GM21390 (cell line): ENCODE measurements around the gene SYT11.
"Not testable (repeated sequence)": the region's sequence is repeated elsewhere in the genome, so short reads cannot be mapped to it uniquely, and the experiment has no call there.

ENCODE experiments used
- ATAC-seq: cut with Tn5 transposase; IDR thresholded peaks from one replicate; pipeline ENCODE4 v1.9.1; 2021; ENCODE audit not compliant: unreplicated experiment

Gene SYT11, protein sequence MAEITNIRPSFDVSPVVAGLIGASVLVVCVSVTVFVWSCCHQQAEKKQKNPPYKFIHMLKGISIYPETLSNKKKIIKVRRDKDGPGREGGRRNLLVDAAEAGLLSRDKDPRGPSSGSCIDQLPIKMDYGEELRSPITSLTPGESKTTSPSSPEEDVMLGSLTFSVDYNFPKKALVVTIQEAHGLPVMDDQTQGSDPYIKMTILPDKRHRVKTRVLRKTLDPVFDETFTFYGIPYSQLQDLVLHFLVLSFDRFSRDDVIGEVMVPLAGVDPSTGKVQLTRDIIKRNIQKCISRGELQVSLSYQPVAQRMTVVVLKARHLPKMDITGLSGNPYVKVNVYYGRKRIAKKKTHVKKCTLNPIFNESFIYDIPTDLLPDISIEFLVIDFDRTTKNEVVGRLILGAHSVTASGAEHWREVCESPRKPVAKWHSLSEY

GRCh38 chr1:155859234-155859829 lies at the start of gene SYT11:
Gene SYT11, plus strand, starts transcription at chr1:155859567. Its CDS starts 195 bp downstream, at chr1:155859762.
- ATAC-seq = peak; percentile 55

DNA sequence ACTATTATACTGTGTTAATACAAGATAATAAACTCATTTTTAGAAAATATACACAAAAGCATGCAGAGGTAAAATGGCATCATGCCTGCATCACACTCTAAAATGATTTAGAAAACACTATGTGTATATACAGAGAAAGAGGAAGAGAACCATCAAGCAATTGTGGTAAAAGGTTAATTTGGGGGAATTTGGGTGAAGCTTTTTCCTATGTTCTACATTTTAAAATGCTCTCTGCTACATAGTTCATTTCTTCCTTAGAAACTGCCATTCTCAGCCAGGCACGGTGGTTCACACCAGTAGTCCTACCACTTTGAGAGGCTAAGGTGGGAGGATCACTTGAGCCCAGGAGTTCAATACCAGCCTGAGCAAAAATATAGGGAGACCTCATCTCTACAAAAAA lies 46.5 kb upstream of the SYT11 start:
- ATAC-seq = no peak

DNA sequence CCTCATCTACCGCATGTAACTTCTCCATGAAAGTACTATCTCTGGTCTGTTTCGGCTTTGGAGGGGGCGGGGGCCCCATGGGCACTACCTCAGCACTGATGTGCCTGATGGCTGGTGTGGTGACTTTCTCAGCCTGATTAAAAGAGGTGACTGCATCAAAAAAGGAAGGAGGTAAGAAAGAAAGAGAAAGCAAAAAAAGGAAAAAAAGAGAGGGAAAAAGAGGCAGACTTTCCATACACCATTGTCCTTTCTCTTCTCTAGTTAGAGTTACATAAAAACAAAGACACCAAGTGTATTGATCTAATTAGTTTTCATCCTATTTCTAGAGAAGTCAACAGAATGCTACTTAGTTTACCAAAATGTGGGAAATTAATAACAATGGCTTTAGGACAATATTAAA lies 45.7 kb upstream of the SYT11 start:
- no peak for ATAC-seq

- no peak for ATAC-seq
Measured at GRCh38 chr1:155816351-155816750, 43.0 kb upstream of the SYT11 start.

DNA sequence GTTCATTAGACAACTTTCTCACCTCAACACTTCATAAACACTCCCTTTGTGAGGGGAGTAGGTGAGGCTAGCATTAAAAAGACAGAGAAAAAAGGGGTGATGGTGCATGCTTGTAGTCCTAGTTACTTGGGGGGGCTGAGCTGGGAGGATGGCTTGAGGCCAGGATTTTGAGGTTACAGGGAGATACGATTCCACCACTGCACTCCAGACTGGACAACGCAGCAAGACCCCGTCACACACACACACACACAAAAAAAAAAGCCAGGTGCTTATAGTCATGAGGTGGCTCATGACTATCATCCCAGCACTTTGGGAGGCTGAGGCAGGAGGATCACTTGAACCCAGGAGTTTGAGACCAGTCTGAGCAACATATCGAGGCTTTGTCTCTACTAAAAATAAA lies 31.9 kb upstream of the SYT11 start:
- no peak for ATAC-seq

DNA sequence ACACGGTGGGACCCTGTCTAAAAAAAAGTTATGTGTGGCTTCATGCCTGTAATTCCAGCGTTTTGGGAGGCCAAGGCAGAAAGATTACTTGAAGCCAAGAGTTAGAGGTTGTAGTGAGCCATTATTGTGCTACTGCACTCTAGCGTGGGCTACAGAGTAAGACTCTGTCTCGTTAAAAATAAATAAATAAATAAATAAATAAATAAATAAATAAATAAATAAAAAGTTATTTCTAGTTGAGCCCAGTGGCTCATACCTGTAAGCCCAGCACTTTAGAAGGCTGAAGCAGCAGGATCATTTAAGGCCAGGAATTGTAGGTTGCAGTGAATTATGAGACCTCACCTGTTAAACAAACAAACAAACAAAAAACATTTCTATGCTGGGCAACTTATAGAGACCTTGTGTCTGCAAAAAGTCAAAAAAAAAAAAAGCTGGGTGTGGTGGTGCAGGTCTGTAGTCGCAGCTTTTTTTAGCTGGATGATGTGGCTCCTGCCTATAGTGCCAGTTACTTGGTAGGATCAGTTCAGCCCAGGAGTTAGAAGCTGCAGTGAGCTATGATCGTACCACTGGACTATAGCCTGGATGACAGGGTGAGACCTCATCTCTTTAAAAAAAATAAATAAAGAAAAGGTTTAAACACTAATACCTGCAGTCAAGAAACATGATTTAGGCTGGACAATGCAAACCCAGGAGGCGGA lies 27.9 kb upstream of the SYT11 start:
- ATAC-seq = no peak

GRCh38 chr1:155833665-155834295 lies 25.6 kb upstream of the SYT11 start:
- ATAC-seq = no peak

GRCh38 chr1:155834296-155834926 lies 25.0 kb upstream of the SYT11 start:
- no peak for ATAC-seq

DNA sequence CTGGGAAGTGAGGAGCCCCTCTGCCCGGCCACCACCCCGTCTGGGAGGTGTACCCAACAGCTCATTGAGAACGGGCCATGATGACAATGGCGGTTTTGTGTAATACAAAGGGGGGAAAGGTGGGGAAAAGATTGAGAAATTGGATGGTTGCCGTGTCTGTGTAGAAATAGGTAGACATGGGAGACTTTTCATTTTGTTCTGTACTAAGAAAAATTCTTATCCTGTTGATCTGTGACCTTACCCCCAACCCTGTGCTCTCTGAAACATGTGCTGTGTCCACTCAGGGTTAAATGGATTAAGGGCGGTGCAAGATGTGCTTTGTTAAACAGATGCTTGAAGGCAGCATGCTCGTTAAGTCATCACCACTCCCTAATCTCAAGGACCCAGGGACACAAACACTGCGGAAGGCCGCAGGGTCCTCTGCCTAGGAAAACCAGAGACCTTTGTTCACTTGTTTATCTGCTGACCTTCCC lies 24.4 kb upstream of the SYT11 start:
- ATAC-seq = not testable (repeated sequence)

- ATAC-seq = no peak
Measured at GRCh38 chr1:155835548-155835947, 23.8 kb upstream of the SYT11 start.

DNA sequence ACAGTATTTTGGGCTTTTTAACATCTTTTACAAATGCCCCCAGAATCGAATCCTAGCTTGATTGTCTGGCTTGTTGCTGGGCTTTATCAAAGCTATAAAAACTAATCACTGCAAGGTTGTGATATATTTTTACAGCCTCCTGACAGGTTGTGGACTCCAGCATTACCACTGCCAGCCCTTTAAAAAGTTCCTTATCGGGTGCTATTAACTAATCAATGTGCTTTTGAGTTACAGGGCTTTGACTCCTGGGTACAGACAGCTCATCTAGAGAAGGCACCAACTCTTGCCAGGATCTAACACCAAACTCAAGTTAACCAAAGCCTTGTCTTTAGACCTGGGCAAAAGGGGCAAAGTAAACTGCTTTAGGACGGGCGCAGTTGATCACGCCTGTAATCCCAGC lies 19.0 kb upstream of the SYT11 start:
- no peak for ATAC-seq

DNA sequence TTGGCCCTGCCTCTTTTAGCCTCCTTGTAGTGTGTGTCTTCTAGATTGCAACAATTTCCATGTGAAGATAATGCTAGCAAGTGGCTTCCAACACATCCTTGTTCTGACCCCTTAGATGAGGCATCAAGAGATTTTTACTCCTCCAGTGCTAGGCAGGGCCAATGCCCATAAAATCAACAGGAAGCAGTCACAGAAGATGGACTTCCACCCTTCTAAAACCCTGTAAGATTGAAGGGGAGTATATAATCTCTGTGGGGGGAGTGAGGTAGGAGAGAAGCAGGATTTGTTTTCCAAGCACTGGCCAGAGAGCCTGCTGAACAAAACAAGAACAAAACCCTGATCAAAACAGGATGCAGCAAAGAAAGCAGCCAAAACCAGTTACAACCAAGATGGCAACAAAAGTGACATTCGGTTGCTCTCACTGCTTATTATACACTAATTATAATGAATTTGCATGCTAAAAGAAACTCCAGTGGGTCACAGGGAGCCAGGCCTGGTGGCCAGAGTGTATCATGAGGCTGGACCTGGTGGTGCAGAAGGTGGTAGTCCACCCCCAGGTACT lies 14.4 kb upstream of the SYT11 start:
- no peak for ATAC-seq

- no peak for ATAC-seq
Measured at GRCh38 chr1:155847823-155848529, 11.4 kb upstream of the SYT11 start.

DNA sequence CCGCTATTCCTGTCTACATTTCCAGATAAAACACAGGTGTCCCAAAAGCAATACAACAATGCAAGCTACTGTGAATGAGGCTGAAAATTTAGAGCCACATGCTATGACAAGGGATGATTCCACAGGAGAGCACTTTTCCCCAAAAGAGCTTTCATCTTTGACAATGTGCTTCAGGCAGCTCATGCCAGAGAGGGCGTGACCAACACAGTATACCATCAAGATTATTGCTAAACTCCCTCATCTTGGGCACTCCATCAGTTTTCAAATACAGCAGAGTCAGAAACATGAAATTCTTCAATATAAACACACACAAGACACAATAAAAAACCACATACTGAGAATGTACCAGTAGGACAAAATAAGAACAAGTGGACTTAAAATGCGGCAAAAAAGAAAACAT lies 9.0 kb upstream of the SYT11 start:
- no peak for ATAC-seq

GRCh38 chr1:155856257-155856974 lies 3.0 kb upstream of the SYT11 start:
- no peak for ATAC-seq

DNA sequence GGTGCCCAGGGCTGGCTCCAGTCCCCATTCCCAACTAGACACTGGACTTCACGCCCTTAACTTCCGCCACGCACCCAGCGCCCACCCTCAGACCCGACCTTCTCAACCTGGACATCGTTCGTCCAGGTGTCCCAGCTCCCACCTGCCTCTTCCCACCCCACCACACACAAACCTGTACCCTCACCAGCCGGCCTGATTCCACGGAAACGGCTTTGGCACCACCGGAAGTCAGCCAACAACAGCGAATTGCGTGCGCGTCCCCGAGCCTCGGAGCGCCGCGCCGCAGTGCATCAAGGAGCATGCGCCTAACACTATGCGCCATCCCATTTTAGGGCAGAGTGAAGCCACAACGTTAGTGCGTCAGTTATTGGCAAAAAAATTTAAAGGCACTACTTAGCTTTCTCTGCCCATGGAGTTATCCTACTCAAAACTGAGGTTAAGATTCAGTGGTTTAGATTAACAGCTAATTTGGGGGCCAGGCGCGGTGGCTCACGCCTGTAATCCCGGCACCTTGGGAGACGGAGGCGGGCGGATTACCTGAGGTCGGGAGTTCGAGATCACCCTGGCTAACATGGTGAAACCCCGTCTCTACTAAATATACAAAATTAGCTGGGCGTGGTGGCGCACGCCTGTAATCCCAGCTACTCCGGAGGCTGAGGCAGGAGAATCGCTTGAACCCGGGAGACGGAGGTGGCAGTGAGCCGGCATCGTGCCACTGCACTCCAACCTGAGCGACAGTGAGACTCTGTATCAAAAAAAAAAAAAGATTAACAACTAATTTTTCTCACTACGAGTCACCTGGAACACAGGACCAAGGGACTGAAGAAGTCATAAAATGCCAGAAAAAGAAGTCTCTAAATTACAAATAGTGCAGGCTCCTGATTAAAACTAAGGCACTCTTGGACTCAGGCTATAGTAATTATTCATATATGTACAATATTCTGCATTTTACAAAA lies 2.1 kb upstream of the SYT11 start, which contains the start of gene GON4L:
TSS of gene GON4L (minus strand) at position 240 of the 956 bp plus-strand sequence. CDS start 3,434 bp downstream, outside the sequence.
- peak; percentile 58 for ATAC-seq

- ATAC-seq = no peak
Measured at GRCh38 chr1:155858800-155859233, 550 bp upstream of the SYT11 start.
